ENCODE results near the gene REXO4.

REXO4 gene

DNA sequence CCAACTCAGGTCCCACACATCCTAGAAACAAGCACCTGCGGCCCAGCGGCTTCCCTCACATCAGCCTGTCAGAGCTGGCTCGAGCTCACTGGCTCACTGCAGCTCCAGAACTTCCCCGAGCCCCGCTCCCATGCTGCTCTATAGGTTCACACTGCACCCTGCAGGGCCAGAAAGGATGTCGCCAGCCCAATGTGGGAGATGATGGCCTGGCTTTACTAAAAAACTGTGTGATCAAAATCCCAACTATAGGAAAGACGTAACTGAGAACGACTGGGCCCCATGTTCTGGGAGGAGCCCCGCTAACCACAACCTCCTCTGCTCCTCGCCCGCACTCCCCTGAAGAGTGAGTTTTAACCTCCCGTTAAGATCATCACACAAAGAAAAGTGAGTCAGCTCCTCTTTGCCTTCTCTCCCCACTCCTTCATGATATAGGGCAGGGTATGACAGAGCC lies 46.5 kb downstream of the REXO4 start:
- Histone ChIP-seq H3K27me3 (ENCODE audit: control insufficient read depth, insufficient read depth, low read length) (no peaks in the 10 kb centered on the region), H3K9me3 (replicated peaks; ENCODE audit: low read length) (no peaks in the 10 kb centered on the region), H3K9ac (ENCODE audit: low read depth, low read length) (no peak overlapping the region), H3K4me2 (ENCODE audit: low read length) (peak overlapping the region; percentile 20), H3K36me3 (ENCODE audit: insufficient read depth, low read length) (peaks cover 60% of the 10 kb centered on the region), H3K4me3 (ENCODE audit: low read length) (no peak overlapping the region), H3K4me1 (ENCODE audit: control insufficient read depth, insufficient read depth, low read length) (peaks cover 62% of the 10 kb centered on the region)

GRCh38 chr9:133370685-133371084 lies 47.1 kb downstream of the REXO4 start:
- H3K27me3 ChIP-seq (ENCODE audit: control insufficient read depth, insufficient read depth, low read length), result no peaks in the 10 kb centered on the region
- no peak overlapping the region for H3K9ac ChIP-seq (ENCODE audit: low read depth, low read length)
- H3K4me2 ChIP-seq (ENCODE audit: low read length), result peak overlapping the region; percentile 6
- peaks cover 61% of the 10 kb centered on the region for H3K4me1 ChIP-seq (ENCODE audit: control insufficient read depth, insufficient read depth, low read length)
- no peak overlapping the region for H3K4me3 ChIP-seq (ENCODE audit: low read length)
- H3K36me3 ChIP-seq (ENCODE audit: insufficient read depth, low read length), result peaks cover 66% of the 10 kb centered on the region
- H3K9me3 ChIP-seq (replicated peaks; ENCODE audit: low read length), result no peaks in the 10 kb centered on the region

DNA sequence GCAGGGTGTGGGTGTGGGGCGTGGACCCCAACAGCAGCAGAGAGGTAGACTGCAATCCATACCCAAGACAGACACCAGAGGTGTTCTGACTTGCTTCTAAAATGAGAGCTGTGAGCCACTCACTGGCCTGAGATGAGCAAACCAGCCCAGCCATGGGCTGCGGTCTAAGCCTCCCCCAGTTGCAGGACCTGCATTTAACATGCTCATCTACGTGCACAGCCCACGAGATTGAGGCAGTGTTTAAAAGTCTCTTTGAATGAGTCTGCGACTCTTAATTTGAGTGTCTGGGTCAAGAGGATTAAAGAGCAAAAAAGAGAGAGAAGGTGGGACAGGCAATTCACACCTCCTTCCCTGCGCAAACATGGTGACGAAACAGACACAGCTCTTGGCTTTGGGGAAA lies 47.9 kb downstream of the REXO4 start:
- Histone ChIP-seq H3K4me2 (ENCODE audit: low read length) (no peak overlapping the region), H3K9ac (ENCODE audit: low read depth, low read length) (no peak overlapping the region), H3K4me3 (ENCODE audit: low read length) (no peak overlapping the region), H3K27me3 (ENCODE audit: control insufficient read depth, insufficient read depth, low read length) (no peaks in the 10 kb centered on the region), H3K4me1 (ENCODE audit: control insufficient read depth, insufficient read depth, low read length) (peaks cover 61% of the 10 kb centered on the region), H3K36me3 (ENCODE audit: insufficient read depth, low read length) (peaks cover 73% of the 10 kb centered on the region), H3K9me3 (replicated peaks; ENCODE audit: low read length) (no peaks in the 10 kb centered on the region)

GRCh38 chr9:133369422-133369821 lies 48.4 kb downstream of the REXO4 start:
- H3K4me2 ChIP-seq (ENCODE audit: low read length), result peak overlapping the region; percentile 76
- H3K36me3 ChIP-seq (ENCODE audit: insufficient read depth, low read length), result peaks cover 77% of the 10 kb centered on the region
- no peaks in the 10 kb centered on the region for H3K9me3 ChIP-seq (replicated peaks; ENCODE audit: low read length)
- peaks cover 61% of the 10 kb centered on the region for H3K4me1 ChIP-seq (ENCODE audit: control insufficient read depth, insufficient read depth, low read length)
- no peak overlapping the region for H3K4me3 ChIP-seq (ENCODE audit: low read length)
- H3K27me3 ChIP-seq (ENCODE audit: control insufficient read depth, insufficient read depth, low read length), result no peaks in the 10 kb centered on the region
- H3K9ac ChIP-seq (ENCODE audit: low read depth, low read length), result no peak overlapping the region

DNA sequence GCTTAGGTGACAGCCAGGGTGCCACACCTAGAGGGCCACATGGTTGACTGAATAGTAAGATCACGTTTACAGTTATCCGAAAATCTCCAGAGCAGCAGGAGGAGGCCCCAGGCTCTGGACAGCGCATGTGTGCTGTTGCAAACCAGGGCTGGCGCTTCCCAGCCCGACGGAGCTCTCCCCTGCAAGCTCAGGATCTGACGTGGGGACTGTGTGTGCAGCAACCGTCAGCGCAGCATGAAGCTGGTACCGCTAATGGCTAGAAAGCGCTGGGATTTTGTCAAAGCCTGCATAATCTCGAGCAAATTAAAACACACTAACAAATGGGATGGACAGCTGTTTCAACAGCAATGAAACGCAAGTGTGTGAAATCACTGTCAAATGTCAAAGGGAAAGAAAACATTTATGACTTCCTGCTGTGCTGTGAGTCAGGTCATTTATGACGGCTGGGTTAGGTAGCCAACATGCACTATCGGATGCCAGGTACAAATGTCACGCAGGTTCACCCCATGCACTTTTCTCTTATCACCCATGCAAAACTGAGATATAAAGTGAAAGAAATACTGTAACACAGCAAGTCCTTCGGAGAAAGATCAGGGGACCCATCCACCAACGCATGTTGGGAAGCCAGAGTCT lies 49.4 kb downstream of the REXO4 start:
- Histone ChIP-seq H3K27me3 (ENCODE audit: control insufficient read depth, insufficient read depth, low read length) (no peaks in the 10 kb centered on the region), H3K9ac (ENCODE audit: low read depth, low read length) (peak overlapping the region; percentile 49), H3K9me3 (replicated peaks; ENCODE audit: low read length) (no peaks in the 10 kb centered on the region), H3K4me1 (ENCODE audit: control insufficient read depth, insufficient read depth, low read length) (peaks cover 54% of the 10 kb centered on the region), H3K36me3 (ENCODE audit: insufficient read depth, low read length) (peaks cover 85% of the 10 kb centered on the region), H3K4me3 (ENCODE audit: low read length) (peak overlapping the region; percentile 40), H3K4me2 (ENCODE audit: low read length) (peak overlapping the region; percentile 76)

DNA sequence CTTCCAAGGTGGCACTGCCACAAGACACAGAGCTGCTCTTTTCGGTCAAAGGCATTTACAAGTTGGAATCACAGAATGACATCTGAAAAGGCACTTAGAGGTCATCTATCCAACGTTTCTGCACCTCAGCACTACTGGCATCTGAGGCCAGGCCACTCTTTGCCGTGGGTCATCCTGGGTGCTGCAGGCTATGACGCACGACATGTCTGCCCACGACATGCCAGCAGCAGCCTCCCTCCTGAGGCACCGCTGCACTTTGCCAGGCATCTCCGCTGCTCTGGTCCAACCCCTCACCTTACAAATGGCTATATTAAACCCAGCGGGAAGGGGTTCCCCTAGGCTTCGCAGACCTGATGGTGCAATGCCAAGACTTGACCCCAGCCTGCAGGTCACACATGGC lies 50.0 kb downstream of the REXO4 start:
- Histone ChIP-seq H3K27me3 (ENCODE audit: control insufficient read depth, insufficient read depth, low read length) (no peaks in the 10 kb centered on the region), H3K4me3 (ENCODE audit: low read length) (peak overlapping the region; percentile 40), H3K9ac (ENCODE audit: low read depth, low read length) (peak overlapping the region; percentile 49), H3K9me3 (replicated peaks; ENCODE audit: low read length) (no peaks in the 10 kb centered on the region), H3K36me3 (ENCODE audit: insufficient read depth, low read length) (peaks cover 85% of the 10 kb centered on the region), H3K4me2 (ENCODE audit: low read length) (peak overlapping the region; percentile 76), H3K4me1 (ENCODE audit: control insufficient read depth, insufficient read depth, low read length) (peaks cover 54% of the 10 kb centered on the region)

- Histone ChIP-seq H3K9me3 (replicated peaks; ENCODE audit: low read length) (no peaks in the 10 kb centered on the region), H3K4me1 (ENCODE audit: control insufficient read depth, insufficient read depth, low read length) (peaks cover 50% of the 10 kb centered on the region), H3K9ac (ENCODE audit: low read depth, low read length) (no peak overlapping the region), H3K4me2 (ENCODE audit: low read length) (peak overlapping the region; percentile 76), H3K27me3 (ENCODE audit: control insufficient read depth, insufficient read depth, low read length) (no peaks in the 10 kb centered on the region), H3K36me3 (ENCODE audit: insufficient read depth, low read length) (peaks cover 85% of the 10 kb centered on the region), H3K4me3 (ENCODE audit: low read length) (no peak overlapping the region)
Measured at GRCh38 chr9:133367221-133367620, 50.6 kb downstream of the REXO4 start.

DNA sequence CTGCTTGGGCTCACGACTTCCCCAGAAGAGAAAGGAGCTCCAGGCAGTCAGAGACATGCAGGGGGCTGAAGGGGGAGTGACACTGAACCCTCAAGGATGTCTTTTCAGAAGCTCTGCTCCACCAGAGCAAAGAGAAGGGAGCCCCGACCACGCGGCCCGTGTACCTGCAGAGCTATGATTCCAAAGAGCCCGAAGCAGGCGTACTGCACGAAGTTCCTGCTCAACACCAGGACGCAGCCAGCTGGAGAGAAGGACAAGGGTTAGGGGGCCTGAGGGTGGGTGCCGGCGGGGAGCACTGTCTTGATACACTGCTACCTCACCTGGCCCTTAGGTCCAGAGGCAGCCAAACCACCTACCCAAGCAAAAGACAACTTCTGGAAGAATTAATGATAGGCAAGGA lies 51.4 kb downstream of the REXO4 start:
- no peak overlapping the region for H3K4me3 ChIP-seq (ENCODE audit: low read length)

DNA sequence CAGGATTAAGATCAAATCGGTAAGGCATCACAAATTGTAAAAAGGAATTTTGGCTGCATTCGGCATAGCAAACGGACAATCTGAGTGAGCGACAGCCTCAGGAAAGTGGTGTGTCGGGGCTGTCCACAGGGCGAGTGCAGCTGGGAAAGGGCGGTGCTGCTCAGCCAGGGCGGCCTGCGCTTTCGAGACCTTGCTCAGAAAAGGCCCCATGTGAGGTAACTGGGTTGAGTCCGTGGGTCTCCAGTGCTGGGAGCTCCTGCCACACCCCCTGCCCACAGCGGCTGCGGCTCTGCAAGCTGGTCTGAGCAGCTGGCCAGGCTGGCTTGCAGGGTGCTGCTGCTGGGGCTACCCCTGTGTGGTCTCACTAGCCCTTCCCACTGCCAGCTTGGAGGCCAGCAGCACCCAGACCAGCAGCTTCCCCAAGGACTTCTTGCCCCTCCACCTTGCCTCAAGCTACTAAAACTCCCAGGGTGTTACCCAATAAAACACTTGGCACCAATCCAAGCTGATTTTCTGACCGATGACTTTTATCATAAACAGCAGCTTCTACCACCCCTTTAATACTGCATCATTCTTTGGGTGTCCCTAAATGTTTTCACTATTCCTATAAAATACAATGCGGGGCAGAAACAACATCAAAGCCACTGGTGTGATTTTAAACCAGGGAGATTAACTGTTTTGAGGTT lies 55.3 kb downstream of the REXO4 start:
- Histone ChIP-seq H3K4me2 (ENCODE audit: low read length) (no peak overlapping the region), H3K36me3 (ENCODE audit: insufficient read depth, low read length) (peaks cover 82% of the 10 kb centered on the region), H3K4me1 (ENCODE audit: control insufficient read depth, insufficient read depth, low read length) (peaks cover 24% of the 10 kb centered on the region), H3K27me3 (ENCODE audit: control insufficient read depth, insufficient read depth, low read length) (no peaks in the 10 kb centered on the region), H3K9ac (ENCODE audit: low read depth, low read length) (no peak overlapping the region), H3K4me3 (ENCODE audit: low read length) (no peak overlapping the region), H3K9me3 (replicated peaks; ENCODE audit: low read length) (no peaks in the 10 kb centered on the region)

More for the DNA sequence above, 51.4 kb downstream of the REXO4 start:
- H3K9me3 ChIP-seq (replicated peaks; ENCODE audit: low read length), result no peaks in the 10 kb centered on the region
- H3K4me1 ChIP-seq (ENCODE audit: control insufficient read depth, insufficient read depth, low read length), result peaks cover 42% of the 10 kb centered on the region
- peaks cover 85% of the 10 kb centered on the region for H3K36me3 ChIP-seq (ENCODE audit: insufficient read depth, low read length)
- no peak overlapping the region for H3K4me2 ChIP-seq (ENCODE audit: low read length)
- no peak overlapping the region for H3K9ac ChIP-seq (ENCODE audit: low read depth, low read length)
- H3K27me3 ChIP-seq (ENCODE audit: control insufficient read depth, insufficient read depth, low read length), result no peaks in the 10 kb centered on the region

DNA sequence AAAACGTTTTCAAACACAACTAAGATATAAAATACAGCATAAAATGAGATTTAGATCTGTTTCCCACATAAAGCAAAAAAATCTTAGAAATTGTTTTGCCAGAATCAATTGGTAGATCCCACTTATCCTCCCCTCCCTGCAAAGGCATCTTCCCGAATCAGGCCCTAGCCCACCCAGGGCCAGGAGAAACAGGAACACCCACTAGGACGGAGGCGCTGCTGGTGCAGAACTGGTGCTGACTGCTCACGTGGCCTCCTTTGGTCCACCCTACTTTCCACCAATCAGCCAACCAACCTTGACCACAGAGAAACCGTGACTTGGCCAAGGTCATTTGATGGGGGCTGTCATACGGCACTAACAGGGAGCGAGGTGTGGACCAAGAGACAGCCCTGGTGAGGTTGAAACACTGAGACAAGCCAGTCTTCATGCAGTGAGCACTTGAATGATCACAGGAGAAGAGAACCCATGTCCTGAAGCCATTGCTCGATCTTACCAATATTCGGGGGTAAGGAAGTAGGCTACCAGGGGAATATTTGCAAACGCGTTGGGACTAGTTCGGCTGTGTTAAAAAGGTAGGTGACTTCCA lies 56.2 kb downstream of the REXO4 start:
- Histone ChIP-seq H3K36me3 (ENCODE audit: insufficient read depth, low read length) (peaks cover 74% of the 10 kb centered on the region), H3K9me3 (replicated peaks; ENCODE audit: low read length) (no peaks in the 10 kb centered on the region), H3K4me3 (ENCODE audit: low read length) (no peak overlapping the region), H3K9ac (ENCODE audit: low read depth, low read length) (no peak overlapping the region), H3K4me2 (ENCODE audit: low read length) (no peak overlapping the region), H3K4me1 (ENCODE audit: control insufficient read depth, insufficient read depth, low read length) (peaks cover 26% of the 10 kb centered on the region), H3K27me3 (ENCODE audit: control insufficient read depth, insufficient read depth, low read length) (no peaks in the 10 kb centered on the region)

DNA sequence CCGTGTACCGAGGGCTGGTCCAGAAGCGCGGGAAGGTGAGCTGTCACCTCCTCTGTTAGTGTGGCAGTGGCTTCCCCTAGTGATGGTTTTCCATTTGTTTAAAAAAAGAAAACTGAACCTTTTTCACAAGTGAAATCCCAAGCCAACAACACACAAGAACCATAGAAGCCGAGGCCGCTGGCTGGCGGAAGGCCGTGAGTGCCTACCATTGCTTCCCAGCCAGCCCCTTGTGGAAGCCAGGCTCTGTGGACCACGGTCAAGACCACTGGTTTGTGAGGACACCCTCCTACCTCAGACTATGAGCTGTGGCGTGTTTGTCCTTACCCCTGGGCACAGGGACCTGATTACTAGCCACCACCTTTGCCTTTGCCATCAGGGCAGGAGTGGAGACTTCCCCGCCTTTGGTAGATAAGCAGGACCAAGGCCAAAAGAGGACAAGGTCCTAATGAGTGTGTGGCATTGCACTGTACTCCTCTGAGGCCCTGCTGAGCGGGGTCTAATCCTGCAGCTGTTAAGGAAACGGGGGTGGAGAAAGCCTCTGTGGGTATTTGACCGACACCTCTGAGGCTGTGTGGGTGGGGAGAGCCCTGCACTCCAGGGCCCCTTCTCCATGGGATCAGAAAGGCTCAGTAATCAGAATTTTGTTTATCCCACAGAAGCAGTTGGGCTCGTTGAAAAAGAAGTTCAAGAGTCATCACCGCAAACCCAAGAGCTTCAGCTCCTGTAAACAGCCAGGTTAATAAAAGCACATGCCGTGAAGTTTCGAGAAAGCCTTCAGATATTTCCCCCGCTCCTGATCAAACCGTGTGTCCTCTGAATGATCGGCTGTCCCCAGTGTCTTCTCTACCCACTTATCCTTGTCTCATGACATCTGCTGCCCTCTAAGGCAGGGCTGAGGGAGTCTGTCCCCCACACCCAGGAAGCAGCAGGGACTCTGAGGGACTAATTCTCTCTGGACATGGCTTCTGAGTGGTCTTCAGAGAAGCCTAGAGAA lies 57.1 kb downstream of the REXO4 start:
- Histone ChIP-seq H3K27me3 (ENCODE audit: control insufficient read depth, insufficient read depth, low read length) (no peaks in the 10 kb centered on the region), H3K36me3 (ENCODE audit: insufficient read depth, low read length) (peaks cover 65% of the 10 kb centered on the region), H3K4me3 (ENCODE audit: low read length) (no peak overlapping the region), H3K9ac (ENCODE audit: low read depth, low read length) (peak overlapping the region; percentile 15), H3K4me1 (ENCODE audit: control insufficient read depth, insufficient read depth, low read length) (peaks cover 26% of the 10 kb centered on the region), H3K9me3 (replicated peaks; ENCODE audit: low read length) (no peaks in the 10 kb centered on the region), H3K4me2 (ENCODE audit: low read length) (peak overlapping the region; percentile 8)

Measured in skeletal muscle satellite cell (primary cell).